ENCODE data around the gene CDKAL1. TPM values are rescaled to one million over a fixed set of nuclear protein-coding genes. Genes with fewer than 3 reads are reported as not detected.

Gene CDKAL1
- total and polyA plus RNA-seq, 10 of the 15 experiments (the other 5 are each of a cell fraction or from before 2014, with no cell fraction given) = 10.7 to 26.9 (median 17.3) TPM

- TF ChIP-seq SRF (IDR thresholded peaks at IDR 0.05; ENCODE audit: low read depth in 2 of 2, low read length in 2 of 2) = 0 out of 4 replicates have a peak, but pooled peaks of 1 of the 2 experiments have one; percentile 7
- no peak for TF ChIP-seq NFXL1 (IDR thresholded peaks at IDR 0.05; ENCODE audit: borderline replicate concordance)
- no peak for TF ChIP-seq FOS (IDR thresholded peaks at IDR 0.05; ENCODE audit: borderline replicate concordance, extremely low read depth, insufficient read length)
- no peak for TF ChIP-seq ZBTB4 (CRISPR knock-in tag; IDR thresholded peaks at IDR 0.05)
- TF ChIP-seq PAX5 (IDR thresholded peaks at IDR 0.05; ENCODE audit: borderline replicate concordance, low read depth, low read length) = peak; percentile 85
- no peak for TF ChIP-seq ZNF592 (IDR thresholded peaks at IDR 0.05)
- no peak for TF ChIP-seq CBX3 (IDR thresholded peaks at IDR 0.05; ENCODE audit: borderline replicate concordance, low read depth)
- peak; percentile 88 for TF ChIP-seq ATF7 (IDR thresholded peaks at IDR 0.05; ENCODE audit: low read depth)
- TF ChIP-seq NR2F1 (conservative IDR thresholded peaks at IDR 0.05) = no peak; the same call in 1 of the 2 replicates
- 0 out of 2 replicates have a peak, but pooled peaks have one; percentile 16 for TF ChIP-seq TCF7 (IDR thresholded peaks at IDR 0.05; ENCODE audit: borderline replicate concordance)
- TF ChIP-seq RELB (IDR thresholded peaks at IDR 0.05; ENCODE audit: low read depth) = peak; percentile 82; the same call in 1 of the 2 replicates
- TF ChIP-seq DPF2 (IDR thresholded peaks at IDR 0.05) = peak; percentile 76
- peak; percentile 51 for TF ChIP-seq CUX1 (IDR thresholded peaks at IDR 0.05; ENCODE audit: insufficient replicate concordance, low read depth, low read length)
- no peak for TF ChIP-seq TBL1XR1 (IDR thresholded peaks at IDR 0.05; ENCODE audit: low read depth, low read length)
These were observed 488.3 kb downstream of the CDKAL1 start (continued) for GRCh38 chr6:21022343-21023107.
